Activated CD4-positive, alpha-beta T cell treated with anti-CD3 and anti-CD28 coated beads, Interleukin-10, Interleukin-2, amounts not matched to agents 100 ng/mL and 50 ng/mL, durations not matched to agents 16 hours and 8 hours (primary cell): ENCODE results near the gene KMT5B.
"Not testable (repeated sequence)": the region's sequence is repeated elsewhere in the genome, so short reads cannot be mapped to it uniquely, and the experiment has no call there.

Source experiments
- DNase-seq: peaks from one replicate; pipeline ENCODE4 v3.0.0-alpha.2; 2020

Gene KMT5B

DNA sequence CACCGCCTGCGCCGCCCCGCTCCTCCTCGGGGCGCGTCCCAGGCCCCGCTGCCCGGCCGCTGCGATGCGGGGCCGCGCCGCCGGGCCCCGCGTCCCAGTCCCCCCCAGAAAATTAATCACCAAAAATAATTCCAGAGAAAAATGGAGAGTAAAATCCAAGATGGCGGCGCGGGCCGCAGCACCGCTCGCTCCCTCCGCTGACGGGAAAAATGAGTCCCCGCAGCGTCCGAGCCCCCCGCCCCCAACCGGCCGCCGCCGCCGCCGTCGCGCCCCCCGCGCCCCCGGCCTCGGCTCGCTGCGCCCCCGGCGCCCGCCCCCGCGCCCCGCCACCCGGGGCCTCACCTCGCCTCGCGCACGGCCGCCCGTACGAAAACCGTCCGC is at the start of gene KMT5B:
KMT5B (minus strand) TSS at position 162 of the 381 bp plus-strand sequence. CDS start 23,220 bp downstream, outside the sequence.
- peak; percentile 42 for DNase-seq

DNA sequence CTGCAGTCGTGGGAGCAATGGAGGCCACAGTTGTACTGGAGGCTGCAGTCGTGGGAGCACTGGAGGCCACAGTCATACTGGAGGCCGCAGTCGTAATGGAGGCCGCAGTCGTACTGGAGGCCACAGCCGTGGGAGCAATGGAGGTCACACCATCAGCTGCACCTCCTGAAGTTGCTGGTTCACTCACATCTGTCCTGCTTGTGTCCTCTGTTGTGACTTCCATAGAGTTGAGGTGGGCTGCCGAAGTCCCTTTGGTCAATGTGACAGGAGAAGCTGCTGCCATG is 49.4 kb upstream of the KMT5B start:
- no peak for DNase-seq

DNA sequence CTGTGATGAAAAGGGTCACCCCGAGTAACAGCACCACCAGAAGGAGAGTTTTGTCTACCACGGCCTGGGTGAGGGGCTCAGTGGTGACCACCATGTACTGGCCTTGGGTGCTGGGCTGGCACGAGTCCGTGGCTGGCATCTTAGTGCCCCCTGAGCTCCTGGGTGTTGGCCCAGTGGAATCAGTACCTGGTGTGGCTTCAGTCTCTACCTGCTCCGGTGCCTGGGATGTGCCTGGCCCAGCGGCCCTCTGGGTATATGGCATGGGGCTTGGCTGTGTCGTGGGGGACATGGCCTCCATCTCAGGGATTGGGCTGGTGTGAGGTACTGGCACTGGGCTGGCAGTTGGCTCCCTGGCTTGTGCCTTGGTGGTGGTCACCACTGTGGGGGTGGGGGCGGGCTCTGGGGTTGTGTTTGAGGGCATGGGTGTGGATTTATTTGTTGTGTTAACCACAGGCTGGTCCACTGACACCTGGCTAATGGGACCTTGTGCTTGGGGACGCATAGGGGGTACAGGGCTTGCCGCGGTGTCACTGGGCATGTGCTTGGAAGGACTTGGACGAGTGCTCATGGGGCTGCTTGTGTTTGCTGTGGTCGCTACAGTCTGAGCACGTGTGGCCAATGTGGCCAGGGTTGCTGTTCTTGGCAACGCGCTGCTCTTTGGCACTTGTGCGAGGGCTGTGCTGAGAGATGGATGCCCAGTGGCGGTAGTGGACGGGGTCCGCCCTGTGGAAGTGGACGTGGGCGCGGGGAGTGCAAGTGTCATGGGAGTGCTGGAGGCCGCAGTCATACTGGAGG is 48.9 kb upstream of the KMT5B start:
- DNase-seq, result no peak

DNA sequence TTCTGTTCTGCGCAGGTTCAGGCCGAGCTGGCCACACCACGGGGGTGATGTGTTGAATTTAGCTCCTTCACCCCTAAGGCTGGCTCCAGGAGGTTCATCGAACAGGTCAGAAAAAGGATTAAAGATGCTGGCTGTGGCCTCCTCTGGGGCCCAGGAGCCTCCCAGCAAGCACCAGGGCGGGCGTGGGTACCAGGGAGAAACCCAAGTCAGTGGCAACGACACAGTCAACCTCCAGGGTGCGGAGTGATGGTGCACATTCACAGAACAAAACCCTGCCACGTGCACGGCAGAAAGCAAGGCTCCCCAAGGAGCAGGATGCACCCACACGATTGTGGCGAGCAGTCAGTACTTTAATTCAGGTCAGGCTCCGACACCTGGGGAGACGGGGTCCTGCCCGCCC is 47.9 kb upstream of the KMT5B start:
- DNase-seq, result no peak

DNA sequence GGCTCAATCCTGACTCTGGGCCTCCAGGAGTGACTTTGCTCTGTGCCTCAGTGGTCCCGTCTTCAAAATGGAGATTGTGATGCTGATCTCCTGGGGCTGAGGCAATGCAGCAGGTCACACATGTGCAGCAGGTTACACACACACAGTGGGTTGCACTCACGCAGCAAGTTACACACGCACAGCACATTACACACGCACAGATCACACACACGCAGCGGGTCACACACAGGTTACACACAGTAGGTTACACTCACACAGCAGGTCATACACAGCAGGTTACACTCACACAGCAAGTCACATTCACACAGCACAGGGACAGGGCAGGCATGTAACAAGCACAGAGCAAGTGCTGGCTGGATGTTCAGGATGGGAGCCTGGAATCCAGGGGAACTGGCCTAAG is 47.4 kb upstream of the KMT5B start:
- DNase-seq, result no peak

DNA sequence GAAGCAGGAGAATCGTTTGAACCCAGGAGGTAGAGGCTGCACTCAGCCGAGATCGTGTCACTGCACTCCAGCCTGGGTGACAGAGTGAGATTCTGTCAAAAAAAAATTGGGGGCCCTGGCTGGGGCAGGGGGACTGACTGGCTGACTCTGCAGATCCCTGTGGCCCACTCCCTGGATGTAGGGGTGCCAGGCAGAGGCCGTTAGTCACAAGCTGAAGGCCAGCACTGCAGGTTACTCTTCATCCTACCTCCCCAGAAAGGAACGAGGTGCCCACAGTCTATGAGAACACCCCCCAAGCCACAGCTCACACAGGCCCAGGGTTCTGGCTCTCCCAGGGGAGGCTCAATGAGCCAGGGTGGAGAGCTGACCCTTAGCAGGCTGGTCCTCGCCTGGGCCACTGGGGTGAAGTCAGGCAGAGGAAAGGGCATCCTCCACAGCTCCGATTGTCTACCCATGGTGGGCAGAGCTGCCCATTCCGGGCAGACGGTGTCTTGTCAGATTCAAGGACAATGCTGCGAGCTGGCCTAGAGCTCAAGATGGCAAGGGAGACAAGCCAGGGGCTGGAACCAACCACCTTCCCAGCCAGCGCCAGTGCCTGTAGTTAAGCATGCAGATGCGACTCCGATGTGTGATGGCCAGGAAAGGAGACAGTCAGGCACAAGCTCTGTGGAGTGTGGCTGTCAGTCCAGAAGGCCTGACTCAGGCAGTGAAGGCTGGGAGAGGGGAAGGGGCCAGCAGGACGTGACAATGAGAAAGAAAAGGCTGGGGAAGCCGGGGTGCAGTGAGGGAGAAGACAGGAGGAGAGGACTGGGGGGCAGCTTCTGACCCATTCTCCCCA is 46.2 kb upstream of the KMT5B start:
- DNase-seq, result no peak

DNA sequence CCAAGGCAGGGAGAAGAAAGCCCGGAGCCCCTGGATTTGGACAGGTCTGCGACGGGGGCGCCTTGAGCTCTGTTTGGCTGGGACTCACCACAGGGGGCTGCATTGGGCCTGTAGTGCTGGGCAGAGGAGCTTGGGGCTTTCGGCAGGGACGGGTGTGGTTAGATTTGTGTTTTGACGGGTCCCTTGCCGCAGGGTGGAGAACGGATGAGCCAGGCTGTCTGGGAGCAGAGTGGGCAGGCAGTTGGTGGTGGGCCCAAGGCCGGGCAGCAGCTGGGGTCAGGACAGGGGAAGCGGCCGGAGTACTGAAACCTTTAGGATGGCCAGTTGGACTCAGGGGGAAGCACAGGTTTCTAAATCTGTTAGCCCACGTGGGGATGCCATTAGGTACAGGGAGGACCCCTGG is 45.3 kb upstream of the KMT5B start:
- DNase-seq, result no peak

DNA sequence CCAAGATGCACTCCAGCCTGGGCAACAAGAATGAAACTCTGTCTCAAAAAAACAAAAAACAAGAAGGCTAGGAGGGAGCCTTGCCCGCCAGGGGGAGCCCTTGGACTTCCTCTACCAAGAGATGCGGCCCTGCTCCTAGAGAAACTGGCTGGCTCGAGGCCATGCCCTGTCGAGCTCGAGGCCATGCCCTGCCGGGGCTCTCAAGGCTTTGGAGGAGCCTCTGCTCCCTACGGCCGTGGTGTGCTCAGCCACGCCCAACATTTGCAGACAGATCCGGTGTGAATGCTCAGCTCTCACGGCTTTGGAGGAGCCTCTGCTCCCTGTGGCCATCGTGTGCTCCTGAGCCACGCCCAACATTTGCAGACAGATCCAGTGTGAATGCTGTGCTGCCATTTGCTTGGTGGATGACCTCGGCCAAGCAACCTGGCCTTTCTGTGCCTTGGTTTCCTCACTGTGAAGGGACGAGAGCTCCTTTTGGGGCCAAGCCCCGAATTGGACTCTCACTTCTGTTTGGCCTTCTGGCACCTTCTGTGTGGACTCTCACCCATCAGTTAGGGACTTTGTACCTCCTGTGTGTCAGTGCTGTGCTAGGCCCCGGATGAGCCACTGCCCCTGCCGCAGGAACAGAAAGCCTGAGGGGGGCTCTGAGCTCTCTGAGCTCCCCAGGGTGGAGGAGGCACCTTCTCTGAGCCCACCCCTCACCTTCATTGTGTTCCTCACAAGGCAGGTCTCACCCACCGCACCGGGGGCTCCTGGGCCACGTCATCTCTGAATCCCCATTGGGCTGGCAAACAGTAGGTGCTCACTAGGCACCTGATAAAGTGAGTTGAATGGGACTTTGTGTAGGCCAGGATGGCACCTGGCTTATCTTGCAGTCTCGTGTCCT is 44.6 kb upstream of the KMT5B start:
- peak; percentile 91 for DNase-seq

DNA sequence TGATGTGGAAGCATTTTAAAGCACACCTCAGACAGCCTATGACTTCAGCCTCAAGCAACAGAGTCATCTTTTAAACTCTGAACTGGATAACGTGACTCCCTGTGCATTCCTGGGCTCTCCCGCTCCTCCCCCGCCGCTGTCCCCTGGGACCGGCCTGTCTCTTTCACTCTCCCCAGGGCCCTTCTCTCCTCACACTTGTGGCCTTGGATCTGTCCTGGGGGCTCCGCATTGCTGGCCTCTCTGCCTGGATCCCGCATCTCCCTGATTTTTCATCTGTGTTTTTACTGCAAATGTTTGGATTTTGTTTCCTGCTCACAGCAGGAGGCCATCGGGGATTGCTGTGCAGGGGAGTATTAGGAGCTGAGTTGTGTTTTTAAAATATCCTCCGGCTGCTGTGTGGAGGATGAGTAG is 43.2 kb upstream of the KMT5B start:
- no peak for DNase-seq

DNA sequence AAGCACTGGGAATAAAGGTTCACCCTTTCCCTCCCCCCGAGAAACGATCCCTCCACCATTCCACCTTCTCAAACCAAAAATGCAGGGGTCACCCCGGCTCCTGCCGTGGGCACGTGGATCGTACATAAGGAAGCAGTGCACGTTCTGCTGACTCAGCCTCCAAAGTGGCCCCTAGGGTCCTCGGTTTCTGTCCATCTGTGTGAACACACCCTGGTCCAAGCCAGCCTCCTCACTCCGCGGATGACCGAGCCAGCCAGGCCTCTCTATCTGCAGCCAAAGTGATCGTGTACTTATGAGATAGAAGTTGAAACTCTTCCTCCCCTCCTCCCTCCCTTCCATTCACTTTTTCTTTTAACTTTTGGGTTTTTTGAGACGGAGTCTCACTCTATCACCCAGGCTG is 42.4 kb upstream of the KMT5B start:
- no peak for DNase-seq

DNA sequence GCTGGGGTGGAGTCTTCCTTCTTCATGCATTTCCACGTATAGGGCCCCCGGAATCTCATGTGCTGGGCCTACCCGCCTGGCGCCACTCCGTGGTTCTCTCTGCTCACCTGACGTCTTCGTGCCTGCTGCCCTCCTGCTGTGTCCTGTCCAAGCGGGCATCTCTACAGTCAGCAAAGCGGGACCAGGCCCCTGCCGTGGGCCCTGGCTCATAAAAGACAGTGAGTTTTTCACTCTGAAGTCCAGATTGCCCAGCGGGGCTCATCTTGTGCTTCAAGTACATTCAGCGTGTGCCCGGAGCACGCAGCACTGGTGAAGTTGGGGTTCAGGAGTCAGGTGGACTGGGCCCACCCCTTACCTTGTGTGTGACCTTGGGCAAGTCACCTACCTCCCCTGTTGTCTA is 41.3 kb upstream of the KMT5B start:
- no peak for DNase-seq

DNA sequence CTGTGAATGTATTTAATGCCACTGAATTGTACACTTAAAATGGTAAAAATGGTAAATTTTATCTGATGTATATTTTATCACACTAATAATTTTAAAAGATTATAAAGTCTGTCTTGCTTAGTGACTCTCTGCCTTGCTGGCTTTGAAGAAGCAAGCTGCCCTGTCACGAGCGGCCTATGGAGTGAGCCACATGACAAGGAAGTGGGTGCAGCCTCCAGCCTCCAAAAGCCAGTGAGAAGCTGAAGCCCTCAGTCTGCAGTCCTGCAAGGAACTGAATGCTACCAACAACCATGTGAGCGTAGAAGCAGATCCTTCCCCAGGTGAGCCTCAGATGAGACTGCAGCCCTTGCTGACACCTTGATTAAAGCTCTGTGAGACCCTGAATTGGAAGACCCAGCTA is 38.7 kb upstream of the KMT5B start:
- DNase-seq, result no peak

DNA sequence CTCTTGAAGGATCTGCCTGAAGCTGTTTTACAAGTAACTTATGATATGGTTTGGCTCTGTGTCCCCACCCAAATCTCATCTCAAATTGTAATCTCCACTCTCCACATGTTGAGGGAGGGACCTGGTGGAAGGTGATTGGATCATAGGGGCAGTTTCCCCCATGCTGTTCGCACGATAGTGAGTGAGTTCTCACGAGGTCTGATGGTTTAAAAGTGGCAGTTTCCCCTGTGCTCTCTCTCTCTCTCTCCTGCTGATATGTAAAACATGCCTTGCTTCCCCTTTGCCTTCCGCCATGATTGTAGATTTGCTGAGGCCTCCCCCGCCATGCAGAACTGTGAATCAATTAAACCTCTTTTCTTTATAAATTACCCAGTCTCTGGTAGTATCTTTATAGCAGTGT is 31.8 kb upstream of the KMT5B start:
- not testable (repeated sequence) for DNase-seq

DNA sequence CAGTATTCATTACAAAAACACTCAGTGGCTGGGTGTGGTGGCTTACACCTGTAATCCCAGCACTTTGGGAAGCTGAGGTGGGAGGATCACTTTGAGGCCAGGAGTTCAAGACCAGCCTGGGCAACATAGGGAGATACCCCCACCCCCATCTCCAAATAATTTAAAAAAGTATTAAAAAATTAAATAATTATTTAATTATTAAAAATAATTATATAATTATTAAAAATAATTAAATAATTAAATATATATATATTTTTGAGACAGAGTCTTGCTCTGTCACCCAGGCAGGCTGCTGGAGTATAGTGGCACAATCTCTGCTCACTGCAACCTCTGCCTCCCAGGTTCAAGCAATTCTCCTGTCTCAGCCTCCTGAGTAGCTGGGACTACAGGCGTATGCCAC is 30.8 kb upstream of the KMT5B start:
- not testable (repeated sequence) for DNase-seq

DNA sequence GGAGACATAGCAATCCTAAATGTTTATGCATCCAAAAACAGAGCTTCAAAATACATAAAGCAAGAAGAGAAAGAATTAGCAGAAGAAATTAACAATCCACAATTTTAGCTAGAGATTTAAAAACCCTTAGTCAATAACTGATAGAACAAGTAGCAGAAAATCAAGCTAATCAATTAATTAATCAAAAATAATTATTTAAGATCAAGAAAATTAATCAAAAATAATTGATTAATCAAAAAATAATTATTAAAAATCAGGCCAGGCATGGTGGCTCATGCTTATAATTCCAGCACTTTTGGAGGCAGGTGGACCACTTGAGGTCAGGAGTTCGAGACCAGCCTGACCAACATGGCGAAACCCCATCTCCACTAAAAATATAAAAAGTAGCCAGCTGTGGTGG is 29.5 kb upstream of the KMT5B start:
- no peak for DNase-seq

DNA sequence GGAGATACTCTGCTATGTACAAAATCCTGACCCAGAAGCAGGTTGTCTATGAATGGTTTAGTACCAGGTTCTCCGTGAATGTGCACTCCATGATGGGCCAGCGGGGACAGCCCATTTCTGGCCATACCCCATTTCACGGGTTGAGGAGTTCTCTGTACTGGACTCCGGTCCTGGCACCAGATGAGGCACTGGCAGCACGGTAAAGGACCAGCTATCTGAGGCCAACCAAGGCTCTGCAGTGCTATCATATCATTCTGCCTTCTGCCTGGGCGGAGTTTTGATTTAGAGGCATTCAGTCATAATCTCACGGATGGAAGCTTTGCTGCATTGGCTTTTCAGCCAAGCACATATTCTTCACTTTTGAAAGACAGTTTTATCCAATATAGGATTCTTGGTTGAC is 18.5 kb upstream of the KMT5B start:
- DNase-seq, result no peak

DNA sequence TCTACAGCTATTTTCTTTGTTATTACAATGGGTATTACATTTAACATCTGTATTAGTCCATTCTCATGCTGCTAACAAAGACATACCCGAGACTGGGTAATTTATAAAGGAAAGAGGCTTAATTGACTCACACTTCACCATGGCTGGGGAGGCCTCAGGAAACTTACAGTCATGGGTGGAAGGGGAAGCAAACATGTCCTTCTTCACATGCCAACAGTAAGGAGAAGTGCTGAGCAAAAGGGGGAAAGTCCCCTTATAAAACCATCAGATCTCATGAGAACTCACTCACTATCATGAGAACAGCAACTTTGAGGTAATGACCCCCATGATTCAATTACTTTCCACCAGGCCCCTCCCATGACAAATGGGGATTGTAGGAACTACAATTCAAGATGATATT is 16.5 kb upstream of the KMT5B start:
- no peak for DNase-seq

DNA sequence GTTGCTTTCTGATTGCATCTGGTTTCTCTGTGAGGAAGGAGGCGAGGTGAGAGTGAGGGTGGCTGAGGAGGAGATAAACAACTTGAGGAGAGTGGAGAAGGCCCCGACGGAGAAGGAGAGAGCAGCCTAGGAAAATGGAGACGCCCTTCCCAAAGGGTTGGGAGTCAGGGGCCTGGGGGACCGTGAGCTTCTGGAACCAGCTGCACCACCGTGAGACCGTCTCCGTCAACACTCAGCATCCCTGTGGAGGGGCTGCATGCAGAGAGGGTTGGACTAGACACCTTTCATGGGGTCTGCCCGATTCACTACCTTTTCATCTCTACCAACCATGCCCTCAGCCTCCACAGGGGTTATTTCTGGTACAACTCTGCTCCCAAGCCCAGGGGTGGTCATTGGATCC is 13.3 kb upstream of the KMT5B start:
- no peak for DNase-seq

DNA sequence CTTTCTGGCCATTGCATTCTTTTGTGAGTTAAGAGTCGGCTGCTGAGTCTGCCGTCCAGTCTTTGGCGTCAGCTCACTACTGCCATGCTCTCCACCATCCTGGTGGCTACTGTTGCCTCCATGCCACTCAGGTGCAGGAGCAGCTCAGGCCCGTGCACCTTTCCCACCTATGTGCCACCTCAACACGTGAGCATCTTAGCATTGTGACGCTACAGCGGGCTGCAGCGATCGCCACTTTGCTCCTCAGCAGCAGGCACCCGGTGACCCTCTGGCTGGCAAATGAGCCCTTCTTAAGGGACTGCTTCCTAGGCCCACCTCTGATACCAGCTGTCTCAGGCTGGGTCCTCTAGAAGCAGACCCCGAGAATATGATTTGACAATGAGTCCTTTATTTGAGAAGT is 11.5 kb upstream of the KMT5B start:
- no peak for DNase-seq

DNA sequence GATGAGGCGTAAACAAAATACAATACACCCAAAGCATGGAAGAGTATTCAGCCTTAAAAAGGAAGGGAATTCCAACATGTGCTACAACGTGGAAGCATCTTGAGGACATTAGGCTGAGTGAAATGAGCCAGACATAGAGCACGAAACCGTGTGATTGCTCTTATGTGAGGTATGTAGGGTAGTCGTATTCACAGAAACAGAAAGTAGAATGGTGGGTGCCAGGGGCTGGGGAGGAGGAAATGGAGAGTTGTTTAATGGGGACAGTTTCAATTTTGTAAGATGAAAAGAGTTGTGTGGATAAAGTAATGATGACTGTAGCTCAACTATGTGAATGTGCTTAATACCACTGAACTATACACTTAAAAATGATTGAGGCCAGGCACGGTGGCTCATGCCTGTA is 10.2 kb upstream of the KMT5B start:
- no peak for DNase-seq

DNA sequence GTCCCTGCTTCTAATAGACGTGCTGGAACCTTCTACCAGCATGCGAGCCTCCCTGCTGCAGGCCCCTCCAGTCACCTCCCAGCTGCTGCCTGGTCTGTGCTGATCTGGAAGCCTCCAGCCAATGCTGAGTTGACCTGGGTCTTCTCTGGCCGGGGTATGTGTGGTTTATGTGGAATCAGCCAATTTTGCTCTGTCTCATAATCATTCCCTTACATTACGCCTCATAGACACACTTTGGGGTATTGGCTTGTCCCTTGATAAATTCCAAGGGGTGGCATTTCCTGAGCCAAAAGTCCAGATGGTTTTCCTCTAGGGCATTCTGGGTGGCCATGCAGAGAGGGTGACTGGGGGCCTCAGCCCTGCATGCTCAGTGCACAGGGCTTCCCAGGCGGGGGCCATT is 8.3 kb upstream of the KMT5B start:
- DNase-seq, result no peak

DNA sequence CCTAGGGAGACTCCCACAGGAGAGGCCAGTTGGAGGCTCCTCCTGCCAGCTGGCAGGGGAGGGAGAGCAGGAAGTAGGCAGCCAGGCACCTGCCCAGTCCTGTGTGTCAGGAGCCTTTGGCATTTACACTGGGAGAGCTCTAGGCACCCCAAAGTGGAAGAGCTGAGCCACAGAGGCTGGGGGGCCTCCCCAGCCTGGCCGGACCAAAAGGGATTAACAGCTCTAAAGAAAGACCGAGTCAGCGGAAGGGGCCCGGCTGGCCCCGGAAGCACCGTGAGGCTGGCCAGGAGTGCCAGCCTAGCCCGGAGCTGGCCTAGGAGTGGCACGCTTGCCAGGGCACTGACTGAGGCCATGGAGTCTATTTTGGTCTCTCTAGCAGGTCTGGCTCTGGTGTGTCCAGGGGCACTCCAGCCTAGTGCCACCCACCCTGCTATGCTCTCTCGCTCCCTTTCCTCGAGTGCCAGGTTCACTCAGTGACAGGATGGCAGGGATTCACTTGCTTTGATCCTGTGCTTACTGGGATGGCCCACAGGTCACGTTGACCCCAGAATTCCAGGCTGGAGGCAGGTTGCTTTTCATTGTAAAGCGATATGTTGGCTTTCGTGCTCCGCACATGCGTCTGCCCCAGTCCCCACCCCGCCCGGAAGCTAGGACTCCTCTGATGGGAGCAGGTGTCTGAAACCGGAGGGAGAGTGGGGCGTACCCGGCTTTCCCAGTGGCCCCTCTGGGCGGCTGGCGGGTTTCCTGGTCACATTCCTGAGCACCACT is 3.3 kb upstream of the KMT5B start:
- DNase-seq, result no peak
